ENCODE data around the gene NAA50.

DNA sequence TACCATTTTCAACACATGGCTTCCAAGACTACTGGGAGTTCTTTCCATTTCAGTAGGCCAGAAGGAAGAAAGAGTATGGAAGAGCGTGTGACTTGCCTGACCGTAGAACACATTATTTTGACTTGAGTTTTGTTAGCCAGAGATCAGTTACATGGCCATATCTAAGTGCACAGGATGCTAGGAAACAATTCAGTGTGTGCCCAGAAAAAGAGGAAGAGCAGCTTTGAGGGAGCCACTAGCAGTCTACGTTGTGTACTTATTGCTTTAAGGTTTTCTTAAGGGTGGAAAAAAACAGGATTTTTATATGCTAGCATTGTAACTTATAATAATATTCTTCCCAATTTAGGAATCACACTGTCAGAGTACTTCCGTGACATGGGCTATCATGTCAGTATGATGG lies 48.5 kb upstream of the NAA50 start:
- TF ChIP-seq, protein P1, sequence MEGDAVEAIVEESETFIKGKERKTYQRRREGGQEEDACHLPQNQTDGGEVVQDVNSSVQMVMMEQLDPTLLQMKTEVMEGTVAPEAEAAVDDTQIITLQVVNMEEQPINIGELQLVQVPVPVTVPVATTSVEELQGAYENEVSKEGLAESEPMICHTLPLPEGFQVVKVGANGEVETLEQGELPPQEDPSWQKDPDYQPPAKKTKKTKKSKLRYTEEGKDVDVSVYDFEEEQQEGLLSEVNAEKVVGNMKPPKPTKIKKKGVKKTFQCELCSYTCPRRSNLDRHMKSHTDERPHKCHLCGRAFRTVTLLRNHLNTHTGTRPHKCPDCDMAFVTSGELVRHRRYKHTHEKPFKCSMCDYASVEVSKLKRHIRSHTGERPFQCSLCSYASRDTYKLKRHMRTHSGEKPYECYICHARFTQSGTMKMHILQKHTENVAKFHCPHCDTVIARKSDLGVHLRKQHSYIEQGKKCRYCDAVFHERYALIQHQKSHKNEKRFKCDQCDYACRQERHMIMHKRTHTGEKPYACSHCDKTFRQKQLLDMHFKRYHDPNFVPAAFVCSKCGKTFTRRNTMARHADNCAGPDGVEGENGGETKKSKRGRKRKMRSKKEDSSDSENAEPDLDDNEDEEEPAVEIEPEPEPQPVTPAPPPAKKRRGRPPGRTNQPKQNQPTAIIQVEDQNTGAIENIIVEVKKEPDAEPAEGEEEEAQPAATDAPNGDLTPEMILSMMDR (IDR thresholded peaks at IDR 0.05): no peak
- no peak for TF ChIP-seq POLR2AphosphoS5 (IDR thresholded peaks at IDR 0.05)
- no peak for TF ChIP-seq EP300 (IDR thresholded peaks at IDR 0.05)
- no peak for TF ChIP-seq POLR2A (IDR thresholded peaks at IDR 0.05)
